ENCODE results near the gene IL4I1.

IL4I1 gene

DNA sequence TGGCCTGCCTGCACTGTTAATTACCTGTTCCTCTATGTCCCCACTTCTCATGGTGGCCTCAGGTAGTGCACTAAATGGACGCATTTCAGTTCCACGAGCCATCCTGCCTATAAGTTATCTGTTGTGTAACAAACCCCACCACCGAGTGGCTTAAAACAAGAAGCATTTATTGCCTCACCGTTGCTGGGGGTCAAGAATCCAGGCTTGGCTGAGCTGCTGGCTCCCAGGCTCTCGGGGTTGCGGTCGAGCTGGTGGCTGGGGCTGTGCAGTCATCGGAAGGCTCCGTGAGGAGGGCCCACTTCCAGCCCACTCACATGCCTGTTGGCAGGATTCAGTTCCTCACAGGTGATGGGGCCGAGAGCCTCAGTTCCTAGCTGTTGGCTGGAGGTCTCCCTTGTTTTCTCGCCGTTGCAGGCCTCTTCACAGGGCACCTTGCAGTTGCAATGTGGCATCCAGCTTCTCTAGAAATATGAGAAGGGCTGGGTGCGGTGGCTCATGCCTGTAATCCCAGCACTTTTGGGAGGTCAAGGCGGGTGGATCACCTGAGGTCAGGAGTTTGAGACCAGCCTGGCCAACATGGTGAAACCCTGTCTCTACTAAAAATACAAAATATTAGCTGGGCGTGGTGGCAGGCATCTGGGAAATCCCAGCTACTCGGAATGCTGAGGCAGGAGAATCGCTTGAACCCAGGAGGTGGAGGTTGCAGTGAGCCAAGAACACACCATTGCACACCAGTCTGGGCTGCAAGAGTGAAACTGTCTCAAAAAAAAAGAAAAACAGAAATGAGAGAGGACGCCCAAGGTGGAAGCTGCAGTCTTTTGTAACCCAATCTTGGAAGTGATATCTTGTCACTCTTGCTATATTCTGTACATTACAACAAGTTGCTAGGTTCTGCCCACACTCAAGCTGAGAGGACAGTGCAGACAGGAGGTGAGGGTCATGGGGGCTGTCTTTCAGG lies 52.3 kb downstream of the IL4I1 start:
- no peak for DNase-seq (ENCODE audit: low spot score)
- ChIA-PET POLR2A (ENCODE audit: low non-redundant PET) (no interaction called here), CTCF (interaction anchor here (0.7 kb wide), 1 partner anchor 25 kb away, joined by 3 read pairs; no protein-coding TSS in a partner anchor)
- TF ChIP-seq, protein P1, sequence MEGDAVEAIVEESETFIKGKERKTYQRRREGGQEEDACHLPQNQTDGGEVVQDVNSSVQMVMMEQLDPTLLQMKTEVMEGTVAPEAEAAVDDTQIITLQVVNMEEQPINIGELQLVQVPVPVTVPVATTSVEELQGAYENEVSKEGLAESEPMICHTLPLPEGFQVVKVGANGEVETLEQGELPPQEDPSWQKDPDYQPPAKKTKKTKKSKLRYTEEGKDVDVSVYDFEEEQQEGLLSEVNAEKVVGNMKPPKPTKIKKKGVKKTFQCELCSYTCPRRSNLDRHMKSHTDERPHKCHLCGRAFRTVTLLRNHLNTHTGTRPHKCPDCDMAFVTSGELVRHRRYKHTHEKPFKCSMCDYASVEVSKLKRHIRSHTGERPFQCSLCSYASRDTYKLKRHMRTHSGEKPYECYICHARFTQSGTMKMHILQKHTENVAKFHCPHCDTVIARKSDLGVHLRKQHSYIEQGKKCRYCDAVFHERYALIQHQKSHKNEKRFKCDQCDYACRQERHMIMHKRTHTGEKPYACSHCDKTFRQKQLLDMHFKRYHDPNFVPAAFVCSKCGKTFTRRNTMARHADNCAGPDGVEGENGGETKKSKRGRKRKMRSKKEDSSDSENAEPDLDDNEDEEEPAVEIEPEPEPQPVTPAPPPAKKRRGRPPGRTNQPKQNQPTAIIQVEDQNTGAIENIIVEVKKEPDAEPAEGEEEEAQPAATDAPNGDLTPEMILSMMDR (conservative IDR thresholded peaks at IDR 0.05; ENCODE audit: low read depth), result no peak
- no peak overlapping the region for H3K27ac ChIP-seq

DNA sequence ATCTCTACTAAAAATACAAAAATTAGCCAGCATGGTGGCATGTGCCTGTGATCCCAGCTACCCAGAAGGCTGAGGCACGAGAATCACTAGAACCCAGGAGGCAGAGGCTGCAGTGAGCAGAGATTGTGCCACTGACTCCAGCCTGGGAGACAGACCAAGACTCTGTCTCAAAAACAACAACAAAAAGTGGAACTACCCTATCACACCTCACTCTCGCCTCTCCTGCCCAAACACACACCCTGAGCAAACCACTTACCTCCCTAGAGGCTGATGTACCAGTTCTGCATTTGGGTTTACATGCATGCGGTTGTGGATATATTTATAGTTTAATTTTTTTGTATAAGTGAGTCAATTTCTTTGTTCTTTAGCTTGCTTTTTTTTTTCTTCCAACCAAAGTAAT lies 53.4 kb downstream of the IL4I1 start:
- TF ChIP-seq, protein P1 (conservative IDR thresholded peaks at IDR 0.05; ENCODE audit: low read depth), result no peak
- CTCF ChIA-PET, result no interaction called here
- no peak overlapping the region for H3K27ac ChIP-seq
- POLR2A ChIA-PET (ENCODE audit: low non-redundant PET), result no interaction called here
- DNase-seq (ENCODE audit: low spot score), result no peak

GRCh38 chr19:49840736-49841249 lies 55.9 kb downstream of the IL4I1 start:
- CTCF ChIA-PET, result no interaction called here
- POLR2A ChIA-PET (ENCODE audit: low non-redundant PET), result no interaction called here

GRCh38 chr19:49840321-49840720 lies 56.4 kb downstream of the IL4I1 start:
- H3K27ac ChIP-seq, result no peak overlapping the region
- POLR2A ChIA-PET (ENCODE audit: low non-redundant PET), result no interaction called here
- CTCF ChIA-PET, result no interaction called here
- TF ChIP-seq, protein P1 (conservative IDR thresholded peaks at IDR 0.05; ENCODE audit: low read depth), result no peak
- DNase-seq (ENCODE audit: low spot score), result no peak

More at GRCh38 chr19:49840736-49841249, 55.9 kb downstream of the IL4I1 start:
- no peak overlapping the region for H3K27ac ChIP-seq
- TF ChIP-seq, protein P1 (conservative IDR thresholded peaks at IDR 0.05; ENCODE audit: low read depth), result no peak
- no peak for DNase-seq (ENCODE audit: low spot score)

DNA sequence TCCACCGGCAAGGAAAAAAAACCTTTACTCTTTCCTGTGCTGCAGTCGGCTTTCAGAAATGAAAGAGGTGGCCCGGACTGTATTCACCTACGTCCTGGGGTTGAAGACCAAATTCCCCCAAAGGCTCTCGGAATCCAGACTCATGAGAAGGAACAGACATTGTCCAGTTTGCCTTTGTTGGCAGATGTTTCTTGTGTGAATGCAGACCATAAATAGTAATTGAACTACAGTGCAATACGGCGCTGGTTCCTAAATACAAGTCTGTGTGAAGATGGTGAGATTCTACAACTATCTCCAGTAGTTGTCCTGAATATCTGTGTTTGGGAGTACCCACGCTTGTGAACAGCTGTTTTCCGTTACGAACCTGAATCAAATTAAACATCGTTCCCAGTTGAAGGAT lies 57.0 kb downstream of the IL4I1 start:
- TF ChIP-seq, protein P1 (conservative IDR thresholded peaks at IDR 0.05; ENCODE audit: low read depth), result no peak
- no peak overlapping the region for H3K27ac ChIP-seq
- POLR2A ChIA-PET (ENCODE audit: low non-redundant PET), result no interaction called here
- no peak for DNase-seq (ENCODE audit: low spot score)
- CTCF ChIA-PET, result interaction anchor here (0.6 kb wide), 1 partner anchor 545 kb away, joined by 3 read pairs; no protein-coding TSS in a partner anchor

Measured in RWPE1 (cell line).